AG08395 (cell line): ENCODE measurements around the gene COL4A3.

Source experiments
- DNase-seq: peaks from one replicate; pipeline ENCODE4 v3.0.0; 2012; ENCODE audit warnings: mixed read lengths, low spot score

Gene COL4A3

GRCh38 chr2:227163998-227164762, at the start of gene COL4A3, which contains the start of gene COL4A4:
COL4A3 (plus strand) TSS chr2:227164624; CDS start chr2:227164727, 103 bp downstream.
COL4A4 (minus strand) TSS chr2:227164205; CDS start chr2:227147483, 16,722 bp downstream.
- peak; percentile 17 for DNase-seq

GRCh38 chr2:227115761-227116160, 48.7 kb upstream of the COL4A3 start:
- peak; percentile 32 for DNase-seq

- DNase-seq: no peak
These were observed 47.4 kb upstream of the COL4A3 start for GRCh38 chr2:227117027-227117426.

GRCh38 chr2:227117852-227118251, 46.6 kb upstream of the COL4A3 start:
- DNase-seq: no peak

GRCh38 chr2:227118353-227118752, 46.1 kb upstream of the COL4A3 start:
- no peak for DNase-seq

- no peak for DNase-seq
These were observed 40.7 kb upstream of the COL4A3 start for GRCh38 chr2:227123697-227124096.

GRCh38 chr2:227124811-227125210, 39.6 kb upstream of the COL4A3 start:
- DNase-seq: no peak

- DNase-seq: no peak
These were observed 38.9 kb upstream of the COL4A3 start for GRCh38 chr2:227125506-227125905.

GRCh38 chr2:227127201-227127600, 37.2 kb upstream of the COL4A3 start:
- no peak for DNase-seq

- DNase-seq: no peak
These were observed 33.8 kb upstream of the COL4A3 start for GRCh38 chr2:227130636-227131035.

GRCh38 chr2:227132986-227133385, 31.4 kb upstream of the COL4A3 start:
- no peak for DNase-seq

- DNase-seq: no peak
These were observed 29.8 kb upstream of the COL4A3 start for GRCh38 chr2:227134591-227134990.

- no peak for DNase-seq
These were observed 23.1 kb upstream of the COL4A3 start for GRCh38 chr2:227141301-227141700.

GRCh38 chr2:227143895-227144294, 20.5 kb upstream of the COL4A3 start:
- no peak for DNase-seq

GRCh38 chr2:227146456-227146855, 18.0 kb upstream of the COL4A3 start:
- no peak for DNase-seq

- DNase-seq: no peak
These were observed 17.4 kb upstream of the COL4A3 start for GRCh38 chr2:227147023-227147422.

GRCh38 chr2:227148106-227148505, 16.3 kb upstream of the COL4A3 start:
- no peak for DNase-seq

- no peak for DNase-seq
These were observed 14.0 kb upstream of the COL4A3 start for GRCh38 chr2:227150222-227150936.

- no peak for DNase-seq
These were observed 12.2 kb upstream of the COL4A3 start for GRCh38 chr2:227152093-227152766.

GRCh38 chr2:227153307-227153706, 11.1 kb upstream of the COL4A3 start:
- no peak for DNase-seq

- no peak for DNase-seq
These were observed 10.5 kb upstream of the COL4A3 start for GRCh38 chr2:227153758-227154486.
